ENCODE results near the gene TMEM169.

The TMEM169 gene

DNA sequence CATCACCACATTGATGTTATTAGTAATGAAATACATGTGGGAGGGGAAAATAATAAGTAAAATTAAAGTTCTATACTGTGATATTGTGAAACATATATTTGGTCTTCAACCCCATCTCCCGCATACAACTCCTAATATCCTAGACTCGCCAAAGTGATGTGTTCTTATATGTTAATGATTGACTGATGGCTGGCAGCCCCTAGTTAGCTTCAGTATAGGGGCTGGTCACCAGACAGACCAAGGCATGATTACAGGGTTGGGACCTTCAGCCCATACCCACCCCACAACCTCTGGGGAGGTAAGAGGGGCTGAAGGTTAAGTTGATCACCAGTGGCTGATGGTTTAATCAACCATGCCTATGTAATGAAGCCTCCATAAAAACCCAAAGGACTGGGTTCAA lies 40.3 kb upstream of the TMEM169 start:
- no peak overlapping the region for H3K4me3 ChIP-seq
- peaks cover 0 to 25% (median 18%) of the 10 kb centered on the region in 3 donors for H3K36me3 ChIP-seq
- no peaks in the 10 kb centered on the region for H3K27me3 ChIP-seq
- no peaks in the 10 kb centered on the region for H3K4me1 ChIP-seq
- TF ChIP-seq, protein P1, sequence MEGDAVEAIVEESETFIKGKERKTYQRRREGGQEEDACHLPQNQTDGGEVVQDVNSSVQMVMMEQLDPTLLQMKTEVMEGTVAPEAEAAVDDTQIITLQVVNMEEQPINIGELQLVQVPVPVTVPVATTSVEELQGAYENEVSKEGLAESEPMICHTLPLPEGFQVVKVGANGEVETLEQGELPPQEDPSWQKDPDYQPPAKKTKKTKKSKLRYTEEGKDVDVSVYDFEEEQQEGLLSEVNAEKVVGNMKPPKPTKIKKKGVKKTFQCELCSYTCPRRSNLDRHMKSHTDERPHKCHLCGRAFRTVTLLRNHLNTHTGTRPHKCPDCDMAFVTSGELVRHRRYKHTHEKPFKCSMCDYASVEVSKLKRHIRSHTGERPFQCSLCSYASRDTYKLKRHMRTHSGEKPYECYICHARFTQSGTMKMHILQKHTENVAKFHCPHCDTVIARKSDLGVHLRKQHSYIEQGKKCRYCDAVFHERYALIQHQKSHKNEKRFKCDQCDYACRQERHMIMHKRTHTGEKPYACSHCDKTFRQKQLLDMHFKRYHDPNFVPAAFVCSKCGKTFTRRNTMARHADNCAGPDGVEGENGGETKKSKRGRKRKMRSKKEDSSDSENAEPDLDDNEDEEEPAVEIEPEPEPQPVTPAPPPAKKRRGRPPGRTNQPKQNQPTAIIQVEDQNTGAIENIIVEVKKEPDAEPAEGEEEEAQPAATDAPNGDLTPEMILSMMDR (IDR thresholded peaks at IDR 0.05) = no peak
- intact Hi-C loops (cut with DNase I; ENCODE audit: low total_unique reads) = no loop called here
- no peaks in the 10 kb centered on the region for H3K9me3 ChIP-seq
- no peak for DNase-seq
- no peak overlapping the region for H3K27ac ChIP-seq

DNA sequence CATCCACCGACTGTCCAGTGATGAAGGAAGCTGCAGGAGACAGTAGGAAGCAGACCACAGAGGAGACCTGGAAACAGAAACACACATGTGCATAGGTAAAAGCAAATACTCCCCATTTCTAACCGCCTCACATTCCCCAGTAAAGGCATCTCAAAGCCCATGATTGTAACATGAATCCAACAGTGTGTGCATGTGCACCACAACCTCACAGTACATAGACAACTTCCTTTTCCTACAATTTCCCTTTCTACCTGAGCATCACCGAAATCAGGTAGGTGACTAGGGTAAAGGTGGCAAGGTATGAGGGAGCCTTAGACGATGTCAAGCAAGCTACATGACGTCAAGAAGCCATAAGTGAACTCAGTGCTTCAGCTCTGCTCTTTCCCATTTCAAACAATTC lies 37.8 kb upstream of the TMEM169 start:
- no peaks in the 10 kb centered on the region for H3K27me3 ChIP-seq
- H3K27ac ChIP-seq = no peak overlapping the region
- no peaks in the 10 kb centered on the region for H3K4me1 ChIP-seq
- no peak for DNase-seq
- TF ChIP-seq, protein P1 (IDR thresholded peaks at IDR 0.05) = no peak
- intact Hi-C loops (cut with DNase I; ENCODE audit: low total_unique reads) = no loop called here
- no peak overlapping the region for H3K4me3 ChIP-seq
- no peaks in the 10 kb centered on the region for H3K9me3 ChIP-seq
- peaks cover 0 to 14% (median 12%) of the 10 kb centered on the region in 3 donors for H3K36me3 ChIP-seq

DNA sequence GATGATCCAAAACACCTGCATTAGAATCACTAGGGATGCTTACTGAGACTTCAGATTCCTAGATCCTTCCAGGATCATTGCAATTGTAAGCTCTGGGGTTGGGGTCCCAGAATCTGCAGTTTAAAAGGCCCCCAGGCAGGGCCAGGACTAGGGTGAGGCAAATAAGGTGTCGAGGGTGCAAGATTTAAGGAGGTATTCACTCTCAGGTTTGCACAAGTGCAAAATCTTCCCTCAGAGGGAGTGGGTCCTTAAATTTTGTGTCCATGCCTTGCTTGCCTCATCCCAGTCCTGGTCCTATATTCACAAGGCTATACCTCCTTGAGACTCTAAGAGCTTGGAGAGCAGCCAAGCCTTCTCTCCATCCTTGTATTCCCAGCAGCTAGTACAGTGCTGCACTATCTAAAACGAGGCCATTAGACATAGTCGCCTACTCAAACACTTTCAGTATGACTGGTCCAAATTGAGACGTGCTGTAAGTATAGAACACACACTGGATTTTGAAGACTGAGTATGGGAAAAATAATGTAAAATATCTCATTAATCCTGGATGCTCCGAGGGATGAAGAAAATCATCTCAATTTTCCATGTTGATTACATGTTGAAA lies 36.7 kb upstream of the TMEM169 start:
- H3K36me3 ChIP-seq = peaks cover 0 to 14% (median 6%) of the 10 kb centered on the region in 3 donors
- intact Hi-C loops (cut with DNase I; ENCODE audit: low total_unique reads) = no loop called here
- H3K27me3 ChIP-seq = no peaks in the 10 kb centered on the region
- TF ChIP-seq, protein P1 (IDR thresholded peaks at IDR 0.05) = no peak
- no peaks in the 10 kb centered on the region for H3K9me3 ChIP-seq
- DNase-seq = no peak
- no peak overlapping the region for H3K27ac ChIP-seq
- H3K4me1 ChIP-seq = no peaks in the 10 kb centered on the region
- no peak overlapping the region for H3K4me3 ChIP-seq

DNA sequence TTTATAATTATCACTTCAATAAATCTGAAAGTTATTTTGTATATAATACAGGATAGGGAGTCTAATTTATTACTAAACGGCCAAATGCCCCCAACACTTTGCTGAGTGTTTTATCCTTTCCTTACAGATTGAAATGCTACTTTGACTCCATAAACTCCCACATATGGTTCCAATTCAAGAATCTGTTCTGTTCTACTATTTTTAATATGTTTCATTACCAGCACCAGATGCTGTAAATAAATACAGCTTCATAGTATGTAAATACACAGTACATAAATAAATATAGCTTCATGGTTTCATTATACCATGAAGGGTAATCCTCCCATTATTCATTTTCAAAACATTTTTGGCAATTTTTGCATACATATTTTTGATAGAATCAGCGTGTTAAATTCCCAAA lies 34.3 kb upstream of the TMEM169 start:
- no peaks in the 10 kb centered on the region for H3K27me3 ChIP-seq
- no peaks in the 10 kb centered on the region for H3K9me3 ChIP-seq
- H3K4me3 ChIP-seq = no peak overlapping the region
- H3K36me3 ChIP-seq = peaks cover 0 to 8% (median 0%) of the 10 kb centered on the region in 3 donors
- intact Hi-C loops (cut with DNase I; ENCODE audit: low total_unique reads) = no loop called here
- TF ChIP-seq, protein P1 (IDR thresholded peaks at IDR 0.05) = no peak
- no peak overlapping the region for H3K27ac ChIP-seq
- no peaks in the 10 kb centered on the region for H3K4me1 ChIP-seq
- DNase-seq = no peak

DNA sequence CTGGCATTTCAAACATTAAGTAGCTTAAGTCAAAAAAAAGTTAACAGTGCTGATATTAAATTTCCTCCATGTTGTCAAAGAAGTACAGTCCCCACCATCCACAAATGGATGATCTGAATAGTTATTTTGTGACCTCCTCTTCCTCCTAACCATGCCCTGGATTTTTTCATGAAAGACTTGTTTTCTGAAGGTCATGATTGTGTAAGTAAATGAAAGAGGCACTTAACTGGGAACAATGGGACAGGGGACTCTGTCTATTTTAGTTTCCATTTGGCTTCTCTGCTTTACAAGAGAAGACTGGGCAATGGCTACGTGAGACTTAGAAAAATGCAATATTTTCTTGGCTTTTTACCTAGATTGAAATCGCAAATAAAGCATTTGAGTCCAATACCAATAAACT lies 32.3 kb upstream of the TMEM169 start:
- no peaks in the 10 kb centered on the region for H3K9me3 ChIP-seq
- no peaks in the 10 kb centered on the region for H3K36me3 ChIP-seq
- no peaks in the 10 kb centered on the region for H3K27me3 ChIP-seq
- TF ChIP-seq, protein P1 (IDR thresholded peaks at IDR 0.05) = no peak
- DNase-seq = no peak
- intact Hi-C loops (cut with DNase I; ENCODE audit: low total_unique reads) = no loop called here
- H3K27ac ChIP-seq = no peak overlapping the region
- no peak overlapping the region for H3K4me3 ChIP-seq
- no peaks in the 10 kb centered on the region for H3K4me1 ChIP-seq

DNA sequence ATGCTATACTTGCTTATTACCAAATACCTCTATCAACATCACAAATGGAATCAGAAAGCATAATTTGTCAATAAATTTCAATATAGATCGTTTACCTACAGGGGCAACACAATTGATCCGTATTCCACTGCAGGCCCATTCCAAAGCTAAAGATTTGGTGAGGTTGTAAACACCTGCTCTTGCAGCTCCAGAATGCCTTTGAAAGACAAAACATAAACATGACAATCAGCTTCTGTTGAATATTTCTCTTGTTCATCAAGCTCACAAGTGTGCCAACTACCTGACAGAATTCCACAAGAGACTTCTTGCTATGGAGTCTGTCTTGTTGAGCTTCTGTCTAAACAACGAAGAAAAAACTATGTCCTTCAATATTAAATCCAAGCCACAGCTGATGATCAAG lies 30.4 kb upstream of the TMEM169 start:
- Histone ChIP-seq H3K27me3 (no peaks in the 10 kb centered on the region), H3K36me3 (no peaks in the 10 kb centered on the region)
- intact Hi-C loops (cut with DNase I; ENCODE audit: low total_unique reads) = no loop called here

More for the DNA sequence above, 30.4 kb upstream of the TMEM169 start:
- H3K4me3 ChIP-seq = no peak overlapping the region
- H3K9me3 ChIP-seq = no peaks in the 10 kb centered on the region
- DNase-seq = no peak
- H3K27ac ChIP-seq = no peak overlapping the region
- TF ChIP-seq, protein P1 (IDR thresholded peaks at IDR 0.05) = no peak
- no peaks in the 10 kb centered on the region for H3K4me1 ChIP-seq
